ENCODE results near the gene TRIML2. TPM values are rescaled to one million over a fixed set of nuclear protein-coding genes. Genes with fewer than 3 reads are reported as not detected.

TRIML2 gene
- not detected in 2 replicates for total RNA-seq

DNA sequence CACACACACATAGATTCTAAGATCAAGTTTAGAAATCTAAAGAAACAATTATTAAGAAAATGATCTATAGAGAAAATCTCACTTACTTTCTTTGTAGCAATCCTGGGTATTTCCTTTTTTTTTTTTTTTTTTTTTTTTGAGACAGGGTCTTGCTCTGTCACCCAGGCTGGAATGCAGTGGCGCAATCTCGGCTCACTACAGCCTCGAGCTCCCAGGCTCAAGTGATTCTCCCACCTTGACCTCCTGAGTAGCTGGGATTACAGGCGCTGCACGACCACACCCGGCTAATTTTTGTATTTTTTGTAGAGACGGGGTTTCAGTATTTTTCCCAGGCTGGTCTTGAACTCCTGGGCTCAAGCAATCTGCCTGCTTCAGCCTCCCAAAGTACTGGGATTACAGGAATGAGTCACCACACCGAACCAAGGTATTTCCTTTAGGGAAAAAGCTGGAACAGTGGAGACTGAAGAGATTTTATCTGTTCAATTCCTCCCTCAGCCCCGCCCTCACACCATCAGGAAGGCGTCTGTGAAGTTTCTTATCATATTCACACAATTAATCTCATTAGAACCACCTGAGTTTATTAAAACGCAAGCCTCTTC, at the start of gene TRIML2:
Gene TRIML2, minus strand, starts transcription at position 447 of the 599 bp plus-strand sequence. CDS start 4,235 bp downstream, outside the sequence.

DNA sequence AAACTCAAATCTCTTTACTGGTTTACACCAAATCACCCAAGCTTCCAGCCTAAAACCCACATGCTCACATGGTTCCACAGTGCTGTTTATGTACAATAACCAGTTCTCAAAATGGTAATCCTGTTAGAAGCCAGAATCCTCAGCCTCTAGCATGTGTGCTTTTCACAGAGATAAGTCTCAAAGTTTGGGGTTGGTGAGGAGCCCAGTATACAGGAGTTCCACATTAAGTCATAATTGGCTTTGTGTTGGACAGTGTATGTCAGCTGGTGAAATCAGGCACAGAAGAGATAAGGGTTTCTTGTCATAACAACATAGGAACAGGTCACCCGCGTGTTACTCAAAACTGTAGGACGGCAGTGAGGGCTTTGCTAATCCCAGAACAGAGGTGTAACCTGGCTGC, 29.7 kb upstream of the TRIML2 start, which contains the start of gene TRIML1:
Gene TRIML1, plus strand, starts transcription at position 301 of the 400 bp plus-strand sequence. CDS start 118 bp downstream, outside the sequence.

Other genes starting within 250 kb of the TRIML2 start
- not detected in 2 replicates for gene ZFP42, start 113.8 kb downstream of the TRIML2 start, total RNA-seq
- not detected in 2 replicates for gene TRIML1, start 29.8 kb upstream of the TRIML2 start, total RNA-seq

Data from epithelial cell of umbilical artery (primary cell).